GM10266 (cell line): ENCODE results near the gene PKP1.

ENCODE experiments used
- DNase-seq: peaks from one replicate; pipeline ENCODE4 v3.0.0; 2012; ENCODE audit errors: extremely low spot score
- CTCF ChIP-seq: IDR thresholded peaks from 2 replicates; pipeline ENCODE4 v1.5.1; 2012; ENCODE audit warnings: mild to moderate bottlenecking, low read depth; ENCODE audit not compliant: control insufficient read depth, insufficient read depth; ENCODE audit errors: missing control alignments

The PKP1 gene

DNA sequence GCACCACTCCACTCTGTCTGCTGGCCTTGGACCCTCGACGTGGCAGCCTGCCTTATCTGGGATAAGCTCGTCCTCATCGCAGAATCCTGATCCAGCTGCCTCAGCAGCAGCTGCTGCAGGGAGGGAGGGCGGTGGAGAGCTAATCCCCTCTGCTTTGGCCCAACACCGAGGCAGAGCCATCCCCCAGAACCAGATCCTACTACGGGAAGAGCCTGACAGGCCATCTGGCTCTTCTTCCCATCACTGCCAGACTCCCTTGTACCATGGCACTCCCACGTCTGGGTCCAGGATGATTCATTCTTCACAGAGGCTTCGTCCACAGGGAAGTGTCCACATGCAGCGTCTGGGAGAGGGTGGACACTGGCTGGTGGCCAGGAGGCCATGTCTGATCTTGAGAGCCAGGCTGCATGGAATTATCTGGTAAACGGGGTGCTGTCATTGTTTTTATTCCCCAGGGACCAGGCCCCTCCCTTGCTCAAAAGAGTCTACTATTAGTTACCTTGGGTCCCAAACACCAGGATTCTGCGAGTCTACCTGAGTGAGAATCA lies 14.6 kb upstream of the PKP1 start:
- DNase-seq, result no peak
- TF ChIP-seq CTCF, result no peak

GRCh38 chr1:201269281-201269680 lies 14.0 kb upstream of the PKP1 start:
- TF ChIP-seq CTCF, result no peak
- no peak for DNase-seq

GRCh38 chr1:201269900-201270410 lies 13.4 kb upstream of the PKP1 start:
- TF ChIP-seq CTCF, result no peak
- no peak for DNase-seq

- no peak for DNase-seq
- no peak for TF ChIP-seq CTCF
Observed at GRCh38 chr1:201270616-201271390, 12.5 kb upstream of the PKP1 start.

- DNase-seq, result no peak
- TF ChIP-seq CTCF, result no peak
Observed at GRCh38 chr1:201272799-201273198, 10.5 kb upstream of the PKP1 start.

DNA sequence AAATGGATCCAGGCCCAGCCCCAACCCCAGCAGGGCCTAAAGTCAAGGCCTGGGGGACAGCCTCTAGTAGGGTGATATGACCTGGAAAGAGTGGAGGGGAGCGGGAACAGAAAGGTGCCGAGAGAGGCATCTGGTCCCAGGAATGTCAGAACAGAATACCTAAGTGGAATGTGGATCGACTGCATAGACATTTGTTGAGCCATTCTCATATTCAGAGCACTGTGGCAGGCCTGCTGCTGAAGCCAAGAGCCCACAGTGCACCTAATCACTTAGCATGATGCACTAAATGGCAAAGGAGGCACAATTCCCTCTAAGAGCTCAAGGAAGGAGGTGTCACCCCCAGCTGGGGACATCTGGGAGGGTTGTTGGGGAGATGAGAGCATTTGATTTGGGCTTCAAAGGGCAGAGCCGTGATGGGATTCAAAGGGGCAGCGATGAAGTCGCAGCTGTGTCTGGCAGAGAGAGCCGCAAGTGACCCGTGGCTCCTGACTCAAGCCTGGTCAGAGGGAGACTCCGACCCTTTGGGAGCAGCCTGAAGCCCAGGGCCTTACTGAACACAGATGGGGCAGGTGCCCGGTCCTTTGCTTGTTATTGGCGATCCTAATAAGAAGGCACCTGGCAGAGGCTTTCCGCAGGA lies 8.6 kb upstream of the PKP1 start:
- no peak for DNase-seq
- no peak for TF ChIP-seq CTCF

- no peak for TF ChIP-seq CTCF
Observed at GRCh38 chr1:201275253-201275666, 8.0 kb upstream of the PKP1 start.

More at GRCh38 chr1:201275253-201275666, 8.0 kb upstream of the PKP1 start:
- no peak for DNase-seq
